HepG2 (cell line): Measurements from ENCODE around the gene ZNF331.

Source experiments
- AKAP8 ChIP-seq: sonication (generic); formaldehyde crosslinking; IDR thresholded peaks from 2 replicates; pipeline ENCODE4 v1.5.1; 2020; ENCODE audit warnings: mild to moderate bottlenecking, missing genetic modification reagents
- CREM ChIP-seq, 2 experiments: sonication (generic) in 1 of 2; formaldehyde crosslinking in 1 of 2; IDR thresholded peaks; 2 replicates each; pipeline versions ENCODE4 v1.4.0 to v1.6.1; 2016 to 2020; ENCODE audit warnings: antibody characterized with exemption in 1 of 2, mild to moderate bottlenecking in 1 of 2, missing genetic modification reagents in 1 of 2
- CTCF ChIP-seq: sonication (generic); formaldehyde crosslinking; IDR thresholded peaks from 2 replicates; pipeline ENCODE4 v1.5.0; 2020; ENCODE audit warnings: mild to moderate bottlenecking, missing genetic modification reagents, moderate library complexity
- GMEB1 ChIP-seq: sonication (generic); formaldehyde crosslinking; IDR thresholded peaks from 2 replicates; pipeline ENCODE4 v1.5.1; 2020; ENCODE audit warnings: missing genetic modification reagents, mild to moderate bottlenecking, borderline replicate concordance
- GTF2F1 ChIP-seq: fragments of 150-350 bp; IDR thresholded peaks from 2 replicates; pipeline ENCODE4 v1.6.1; 2014; ENCODE audit warnings: low read length
- JUND ChIP-seq: sonication (generic); formaldehyde crosslinking; IDR thresholded peaks from 2 replicates; pipeline ENCODE4 v1.8.0; 2022; ENCODE audit warnings: mild to moderate bottlenecking, missing genetic modification reagents
- KDM4B ChIP-seq: sonication (generic); formaldehyde crosslinking; IDR thresholded peaks from 2 replicates; pipeline ENCODE4 v1.4.0; 2020; ENCODE audit warnings: missing genetic modification reagents
- NCOR1 ChIP-seq: fragments of 200-600 bp; sonication (generic); IDR thresholded peaks from 2 replicates; pipeline ENCODE4 v1.7.0; 2017; ENCODE audit warnings: antibody characterized with exemption, low read length, borderline replicate concordance
- PATZ1 ChIP-seq: sonication (generic); formaldehyde crosslinking; IDR thresholded peaks from 2 replicates; pipeline ENCODE4 v1.4.0; 2020; ENCODE audit warnings: missing genetic modification reagents
- SP2 ChIP-seq: sonication (generic); formaldehyde crosslinking; IDR thresholded peaks from 2 replicates; pipeline ENCODE4 v1.5.1; 2020; ENCODE audit warnings: mild to moderate bottlenecking, missing genetic modification reagents
- UBTF ChIP-seq: sonication (generic); formaldehyde crosslinking; IDR thresholded peaks from 2 replicates; pipeline ENCODE4 v1.4.0; 2020; ENCODE audit warnings: mild to moderate bottlenecking, missing genetic modification reagents
- ZNF282 ChIP-seq: fragments of 450-650 bp; IDR thresholded peaks from 2 replicates; pipeline ENCODE4 v1.6.1; 2018; ENCODE audit not compliant: partially characterized antibody
- ZNF564 ChIP-seq: sonication (generic); formaldehyde crosslinking; IDR thresholded peaks from 2 replicates; pipeline ENCODE4 v1.8.1; 2023; ENCODE audit warnings: mild to moderate bottlenecking, missing genetic modification reagents

GRCh38 chr19:53532362-53532761 is 5.6 kb upstream of the ZNF331 start:
- TF ChIP-seq CREM (IDR thresholded peaks at IDR 0.05) (no peak), CREM (CRISPR knock-in tag; IDR thresholded peaks at IDR 0.05) (no peak), SP2 (CRISPR knock-in tag) (no peak), ZNF282 (no peak), JUND (CRISPR knock-in tag) (no peak), CTCF (CRISPR knock-in tag) (no peak), PATZ1 (no peak), KDM4B (CRISPR knock-in tag) (no peak), AKAP8 (CRISPR knock-in tag) (no peak), GTF2F1 (no peak), GMEB1 (CRISPR knock-in tag) (no peak), ZNF564 (CRISPR knock-in tag) (no peak), UBTF (CRISPR knock-in tag) (no peak), NCOR1 (no peak)
